ENCODE results near the gene GPS1. TPM values are rescaled to one million over a fixed set of nuclear protein-coding genes. Genes with fewer than 3 reads are reported as not detected.

Gene GPS1
- total RNA-seq, 1 donor from 2014 or later, result 105 TPM

GRCh38 chr17:82061047-82061925, 9.6 kb downstream of the GPS1 start:
- H3K4me3 Mint-ChIP-seq, result no peak overlapping the region
- H3K9me3 Mint-ChIP-seq, result no peaks in the 10 kb centered on the region
- peaks cover 5% of the 10 kb centered on the region for H3K36me3 Mint-ChIP-seq
- no peak overlapping the region for H3K27ac Mint-ChIP-seq
- DNase-seq (ENCODE audit: low spot score in 2 of 2, unreplicated experiment in 2 of 2), result no peak
- H3K4me1 Mint-ChIP-seq, result no peaks in the 10 kb centered on the region
- H3K27me3 Mint-ChIP-seq (ENCODE audit: low read depth), result no peaks in the 10 kb centered on the region
- no peak for TF ChIP-seq CTCF (IDR thresholded peaks at IDR 0.05; ENCODE audit: unreplicated experiment)

- Mint-ChIP-seq H3K27ac (no peak overlapping the region), H3K36me3 (peaks cover 5% of the 10 kb centered on the region), H3K4me1 (no peaks in the 10 kb centered on the region), H3K9me3 (no peaks in the 10 kb centered on the region), H3K4me3 (peak overlapping the region; percentile 8), H3K27me3 (ENCODE audit: low read depth) (no peaks in the 10 kb centered on the region)
- DNase-seq (ENCODE audit: low spot score in 2 of 2, unreplicated experiment in 2 of 2), result no peak
- TF ChIP-seq CTCF (IDR thresholded peaks at IDR 0.05; ENCODE audit: unreplicated experiment), result no peak
Measured at GRCh38 chr17:82062076-82062983, 10.6 kb downstream of the GPS1 start.

- Mint-ChIP-seq H3K36me3 (peaks cover 4% of the 10 kb centered on the region), H3K4me3 (no peak overlapping the region), H3K27ac (no peak overlapping the region), H3K4me1 (no peaks in the 10 kb centered on the region), H3K9me3 (no peaks in the 10 kb centered on the region), H3K27me3 (ENCODE audit: low read depth) (no peaks in the 10 kb centered on the region)
- TF ChIP-seq CTCF (IDR thresholded peaks at IDR 0.05; ENCODE audit: unreplicated experiment), result no peak
- no peak for DNase-seq (ENCODE audit: low spot score in 2 of 2, unreplicated experiment in 2 of 2)
Measured at GRCh38 chr17:82062984-82063368, 11.3 kb downstream of the GPS1 start.

- Mint-ChIP-seq H3K27ac (no peak overlapping the region), H3K27me3 (ENCODE audit: low read depth) (no peaks in the 10 kb centered on the region), H3K36me3 (peaks cover 4% of the 10 kb centered on the region), H3K4me1 (no peaks in the 10 kb centered on the region), H3K4me3 (peak overlapping the region; percentile 64), H3K9me3 (no peaks in the 10 kb centered on the region)
- no peak for DNase-seq (ENCODE audit: low spot score in 2 of 2, unreplicated experiment in 2 of 2)
- no peak for TF ChIP-seq CTCF (IDR thresholded peaks at IDR 0.05; ENCODE audit: unreplicated experiment)
Measured at GRCh38 chr17:82063424-82064415, 12.0 kb downstream of the GPS1 start.
